BLaER1 (cell line): ENCODE results near the gene MALAT1.

Source experiments
- H3K27ac ChIP-seq: shearing (Covaris generic); formaldehyde crosslinking; 2 replicates; pipeline ENCODE4 v1.8.1; 2022
- H3K27me3 ChIP-seq: shearing (Covaris generic); formaldehyde crosslinking; 2 replicates; pipeline ENCODE4 v1.8.1; 2022
- H3K36me3 ChIP-seq: shearing (Covaris generic); formaldehyde crosslinking; 2 replicates; pipeline ENCODE4 v1.8.1; 2022
- H3K4me1 ChIP-seq: shearing (Covaris generic); formaldehyde crosslinking; 2 replicates; pipeline ENCODE4 v1.8.1; 2022
- H3K4me2 ChIP-seq: shearing (Covaris generic); formaldehyde crosslinking; 2 replicates; pipeline ENCODE4 v1.8.1; 2022
- H3K4me3 ChIP-seq: shearing (Covaris generic); formaldehyde crosslinking; 2 replicates; pipeline ENCODE4 v1.8.1; 2022
- H3K9ac ChIP-seq: shearing (Covaris generic); formaldehyde crosslinking; 2 replicates; pipeline ENCODE4 v1.8.1; 2022
- H3K9me3 ChIP-seq: shearing (Covaris generic); formaldehyde crosslinking; 2 replicates; pipeline ENCODE4 v1.8.1; 2022
- H4K20me1 ChIP-seq: shearing (Covaris generic); formaldehyde crosslinking; 2 replicates; pipeline ENCODE4 v1.8.1; 2022
- Cebpa-rat ChIP-seq: shearing (Covaris generic); IDR thresholded peaks from 2 replicates; pipeline ENCODE4 v1.8.1; 2022

Gene MALAT1

DNA sequence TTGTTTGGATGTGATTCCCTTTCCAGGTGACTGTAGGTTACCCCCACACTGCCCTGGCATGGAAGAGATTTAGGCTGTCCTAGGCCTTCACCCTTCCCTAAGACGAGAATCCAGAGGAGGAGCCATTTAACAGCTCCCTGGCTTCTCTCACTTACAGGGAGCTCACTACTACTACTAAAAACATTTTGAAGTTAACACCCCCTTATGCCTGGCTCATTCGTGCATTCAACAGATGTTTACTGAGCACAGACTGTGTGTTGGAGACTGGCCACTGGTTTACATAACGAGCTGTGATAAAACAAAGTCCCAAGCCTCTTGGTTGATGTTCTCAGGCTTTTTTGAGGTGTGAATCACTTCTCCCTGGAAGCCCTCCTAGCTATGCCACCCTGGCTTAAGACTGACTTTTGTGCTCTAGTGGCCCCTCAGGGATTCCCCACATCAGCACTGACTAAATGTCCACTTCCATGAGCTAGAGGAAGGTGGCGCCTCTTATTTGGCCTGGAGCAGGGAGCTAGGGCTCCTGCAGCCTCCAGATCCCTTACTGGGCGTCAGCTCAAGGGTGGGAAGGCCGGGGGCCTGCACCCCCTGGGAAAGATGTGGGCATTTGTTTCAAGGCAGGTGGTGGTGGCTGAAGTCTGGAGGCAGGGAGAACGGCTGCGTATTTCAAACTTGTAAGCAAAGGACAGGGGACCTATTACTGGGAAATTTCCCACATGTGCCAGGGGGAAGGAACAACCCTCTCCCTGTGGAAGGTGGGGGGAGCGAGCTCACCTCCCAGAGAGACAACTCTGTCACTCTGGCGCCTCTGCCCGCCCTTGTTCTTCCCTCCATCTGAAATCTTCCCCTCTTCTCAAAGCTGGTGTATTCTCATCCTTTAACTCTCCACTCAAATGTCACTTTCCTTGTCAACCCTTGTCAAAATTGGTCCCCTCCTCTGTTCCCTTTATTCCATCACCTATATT, 19.4 kb upstream of the MALAT1 start:
- peaks cover 51% of the 10 kb centered on the region for H3K4me1 ChIP-seq
- TF ChIP-seq Cebpa-rat = no peak
- H3K9me3 ChIP-seq = no peaks in the 10 kb centered on the region
- no peaks in the 10 kb centered on the region for H3K27me3 ChIP-seq
- H3K27ac ChIP-seq = peak overlapping the region; percentile 99
- no peaks in the 10 kb centered on the region for H4K20me1 ChIP-seq
- H3K36me3 ChIP-seq = no peaks in the 10 kb centered on the region
- H3K9ac ChIP-seq = peak overlapping the region; percentile 97
- H3K4me3 ChIP-seq = no peak overlapping the region
- H3K4me2 ChIP-seq = peak overlapping the region; percentile 97

DNA sequence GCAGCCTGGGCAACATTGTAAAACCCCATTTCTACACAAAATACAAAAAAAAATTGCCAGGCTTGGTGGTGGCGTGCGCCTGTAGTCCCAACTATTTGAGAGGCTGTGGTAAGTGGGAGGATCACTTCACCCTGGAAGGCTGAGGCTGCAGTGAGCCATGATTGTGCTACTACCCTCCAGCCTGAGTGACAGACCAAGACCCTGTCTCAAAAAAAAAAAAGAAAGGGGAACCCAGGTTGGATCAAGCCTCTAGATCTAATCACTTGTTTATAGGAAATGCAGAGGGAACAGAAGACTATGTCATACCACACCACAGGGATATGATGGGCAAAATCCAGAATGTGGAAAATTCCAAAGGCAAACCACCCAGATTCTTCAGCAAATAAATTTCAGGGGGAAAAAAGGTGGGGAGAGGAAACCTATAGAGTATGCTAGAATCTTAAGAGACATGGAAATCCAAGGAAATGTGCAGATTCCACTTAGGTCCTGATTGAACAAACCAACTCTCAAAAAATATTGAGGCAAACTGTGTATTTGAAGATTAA, 16.5 kb upstream of the MALAT1 start:
- no peaks in the 10 kb centered on the region for H3K36me3 ChIP-seq
- TF ChIP-seq Cebpa-rat = no peak
- H4K20me1 ChIP-seq = no peaks in the 10 kb centered on the region
- H3K27me3 ChIP-seq = no peaks in the 10 kb centered on the region
- H3K4me3 ChIP-seq = no peak overlapping the region
- no peaks in the 10 kb centered on the region for H3K9me3 ChIP-seq
- no peak overlapping the region for H3K9ac ChIP-seq
- H3K27ac ChIP-seq = no peak overlapping the region
- H3K4me2 ChIP-seq = no peak overlapping the region
- peaks cover 53% of the 10 kb centered on the region for H3K4me1 ChIP-seq

DNA sequence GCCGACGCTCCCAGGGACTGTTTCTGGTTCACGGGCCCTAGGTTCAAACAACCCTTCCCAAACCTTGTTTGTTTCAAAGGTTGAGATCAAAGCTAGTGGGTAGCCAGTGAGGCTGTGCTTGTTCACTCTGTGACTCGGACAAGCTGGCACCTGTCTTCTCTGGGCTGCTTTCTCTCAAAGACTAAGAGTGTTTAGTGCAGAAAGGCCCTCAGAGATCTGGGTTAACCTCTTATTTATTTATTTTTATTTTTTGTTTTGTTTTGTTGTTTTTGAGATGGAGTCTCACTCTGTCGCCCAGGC, 13.0 kb upstream of the MALAT1 start:
- Histone ChIP-seq H3K4me1 (peaks cover 63% of the 10 kb centered on the region), H3K4me3 (no peak overlapping the region), H3K27me3 (no peaks in the 10 kb centered on the region), H3K9me3 (no peaks in the 10 kb centered on the region), H3K27ac (peak overlapping the region; percentile 91), H3K4me2 (peak overlapping the region; percentile 92), H3K9ac (no peak overlapping the region), H3K36me3 (no peaks in the 10 kb centered on the region), H4K20me1 (no peaks in the 10 kb centered on the region)
- TF ChIP-seq Cebpa-rat = no peak

DNA sequence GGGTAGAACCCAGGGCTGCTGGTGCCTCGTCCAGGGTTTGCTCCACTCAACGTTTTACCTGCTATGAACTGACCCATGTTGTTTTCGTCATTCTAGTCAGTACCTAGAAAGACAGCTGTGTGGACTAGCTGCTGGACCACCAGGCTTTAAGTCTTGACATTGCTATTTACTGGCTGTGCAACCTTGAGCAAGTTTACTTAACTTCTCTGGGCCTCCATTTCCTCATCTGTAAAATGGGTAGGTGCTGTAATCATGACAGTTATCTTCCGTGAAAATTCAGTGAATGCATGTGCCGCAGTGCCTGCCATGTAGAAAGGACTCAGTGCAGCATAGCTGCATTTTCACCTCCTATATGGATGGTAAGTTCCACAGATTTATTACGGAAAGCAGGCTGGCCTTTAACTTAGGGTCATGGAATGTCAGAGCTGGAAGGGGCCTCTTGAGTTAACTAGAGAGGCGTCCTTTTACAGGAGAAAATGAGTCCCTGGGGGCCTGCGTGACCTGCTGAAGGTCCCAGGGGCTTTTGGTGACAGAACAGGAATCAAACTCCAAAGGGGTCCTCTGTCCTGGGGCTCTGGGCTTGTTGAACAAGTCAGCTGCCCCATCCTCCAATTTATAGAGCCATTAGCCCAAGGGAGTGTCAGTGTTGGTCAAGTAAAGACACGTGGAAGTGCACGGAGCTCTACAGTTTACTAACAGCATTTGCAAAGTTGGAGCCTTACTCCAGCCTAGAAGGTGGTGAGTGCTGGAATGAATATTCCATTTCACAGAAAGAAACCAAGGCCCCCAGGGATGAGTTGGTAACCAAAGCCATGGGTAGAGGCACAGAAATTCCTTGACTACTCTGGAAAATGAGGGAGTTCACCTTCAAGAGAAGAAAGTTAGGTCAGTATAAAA, 12.0 kb upstream of the MALAT1 start:
- H3K4me3 ChIP-seq = peak overlapping the region; percentile 52
- H3K4me2 ChIP-seq = peak overlapping the region; percentile 92
- peak overlapping the region; percentile 76 for H3K9ac ChIP-seq
- peak overlapping the region; percentile 91 for H3K27ac ChIP-seq
- peaks cover 68% of the 10 kb centered on the region for H3K4me1 ChIP-seq
- H4K20me1 ChIP-seq = no peaks in the 10 kb centered on the region
- TF ChIP-seq Cebpa-rat = no peak
- no peaks in the 10 kb centered on the region for H3K27me3 ChIP-seq
- H3K36me3 ChIP-seq = no peaks in the 10 kb centered on the region
- H3K9me3 ChIP-seq = no peaks in the 10 kb centered on the region

DNA sequence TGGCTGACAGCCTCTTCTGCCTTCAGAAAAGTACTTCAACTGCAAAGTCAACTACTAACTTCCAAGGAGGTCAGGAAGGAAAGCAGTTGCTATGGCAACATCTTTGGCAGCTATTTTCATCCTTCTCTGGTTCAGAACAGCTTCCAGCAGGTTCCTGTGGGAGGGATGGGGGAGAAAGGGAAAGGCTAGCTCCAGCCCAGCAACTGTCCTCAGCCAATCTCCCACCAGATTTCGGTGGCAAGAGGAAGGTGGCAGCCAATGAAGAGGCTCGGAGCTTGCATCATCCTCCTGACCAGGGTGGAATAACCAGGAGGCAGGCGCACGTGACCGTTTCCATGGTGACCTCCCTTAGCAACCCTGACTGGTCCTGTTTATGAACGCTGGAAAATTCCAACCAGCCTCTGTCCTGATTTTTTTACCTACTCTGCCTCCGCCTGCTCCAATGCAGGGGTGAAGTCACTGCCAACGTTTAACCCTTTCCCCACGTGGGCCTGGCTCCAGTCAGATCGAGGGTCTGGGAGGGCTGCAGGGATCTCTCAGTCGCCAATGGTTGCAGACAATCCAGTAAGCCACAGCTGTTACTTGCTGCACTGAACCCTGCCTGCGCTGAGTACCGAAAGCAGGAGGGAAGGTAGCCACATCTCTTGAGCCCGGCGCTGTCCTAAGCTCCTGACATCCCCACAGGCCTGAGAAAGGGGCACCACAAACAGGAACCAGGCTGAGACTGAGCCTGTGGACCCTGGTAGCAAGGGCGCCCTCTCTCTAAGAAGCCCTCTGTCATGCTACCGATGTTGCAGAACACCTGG, 11.2 kb upstream of the MALAT1 start:
- Histone ChIP-seq H3K9ac (peak overlapping the region; percentile 76), H3K9me3 (no peaks in the 10 kb centered on the region), H3K4me2 (peak overlapping the region; percentile 92), H3K27ac (peak overlapping the region; percentile 91), H3K36me3 (no peaks in the 10 kb centered on the region), H4K20me1 (no peaks in the 10 kb centered on the region), H3K4me1 (peaks cover 77% of the 10 kb centered on the region), H3K27me3 (no peaks in the 10 kb centered on the region), H3K4me3 (peak overlapping the region; percentile 52)
- peak; percentile 97 for TF ChIP-seq Cebpa-rat

DNA sequence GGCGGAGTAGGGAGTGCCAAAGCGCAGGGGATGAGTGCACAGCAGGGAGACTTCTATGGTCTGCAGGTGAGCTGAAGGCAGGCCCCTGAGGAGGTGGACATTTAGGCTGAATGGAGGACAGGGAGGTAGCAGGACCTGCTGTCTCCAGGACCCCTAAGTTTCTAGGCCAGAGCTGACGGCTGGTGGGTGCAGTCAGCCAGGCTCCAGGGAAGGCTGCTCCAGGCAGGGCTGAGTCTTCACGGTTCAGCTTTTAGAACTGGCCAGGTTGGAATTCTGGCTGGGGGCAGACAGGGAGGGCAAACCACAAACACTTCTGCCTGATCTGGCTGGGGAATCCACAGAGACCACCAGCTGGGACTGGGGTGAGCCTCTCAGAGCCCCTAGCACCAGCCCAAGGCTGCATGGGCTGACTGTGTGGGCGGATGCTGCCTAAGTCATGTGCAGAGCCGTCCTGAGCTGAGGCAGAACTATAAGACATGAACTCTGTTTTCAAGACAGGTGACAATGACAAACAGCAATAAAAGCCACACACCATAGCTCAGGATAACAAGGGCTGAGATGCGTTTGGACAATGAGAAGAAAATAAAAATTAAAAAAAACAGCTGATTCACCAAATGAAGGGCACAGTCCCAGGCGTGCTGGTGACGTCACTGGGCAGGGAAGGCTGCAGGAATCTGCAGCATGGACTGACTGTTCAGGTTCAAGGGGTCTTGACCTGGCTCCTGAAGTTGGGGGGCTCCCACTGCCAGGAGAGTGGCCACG, 10.4 kb upstream of the MALAT1 start:
- peak overlapping the region; percentile 91 for H3K27ac ChIP-seq
- peak overlapping the region; percentile 76 for H3K9ac ChIP-seq
- TF ChIP-seq Cebpa-rat = no peak
- H3K4me3 ChIP-seq = peak overlapping the region; percentile 49
- no peaks in the 10 kb centered on the region for H4K20me1 ChIP-seq
- peak overlapping the region; percentile 92 for H3K4me2 ChIP-seq
- peaks cover 84% of the 10 kb centered on the region for H3K4me1 ChIP-seq
- no peaks in the 10 kb centered on the region for H3K36me3 ChIP-seq
- H3K27me3 ChIP-seq = no peaks in the 10 kb centered on the region
- H3K9me3 ChIP-seq = no peaks in the 10 kb centered on the region

DNA sequence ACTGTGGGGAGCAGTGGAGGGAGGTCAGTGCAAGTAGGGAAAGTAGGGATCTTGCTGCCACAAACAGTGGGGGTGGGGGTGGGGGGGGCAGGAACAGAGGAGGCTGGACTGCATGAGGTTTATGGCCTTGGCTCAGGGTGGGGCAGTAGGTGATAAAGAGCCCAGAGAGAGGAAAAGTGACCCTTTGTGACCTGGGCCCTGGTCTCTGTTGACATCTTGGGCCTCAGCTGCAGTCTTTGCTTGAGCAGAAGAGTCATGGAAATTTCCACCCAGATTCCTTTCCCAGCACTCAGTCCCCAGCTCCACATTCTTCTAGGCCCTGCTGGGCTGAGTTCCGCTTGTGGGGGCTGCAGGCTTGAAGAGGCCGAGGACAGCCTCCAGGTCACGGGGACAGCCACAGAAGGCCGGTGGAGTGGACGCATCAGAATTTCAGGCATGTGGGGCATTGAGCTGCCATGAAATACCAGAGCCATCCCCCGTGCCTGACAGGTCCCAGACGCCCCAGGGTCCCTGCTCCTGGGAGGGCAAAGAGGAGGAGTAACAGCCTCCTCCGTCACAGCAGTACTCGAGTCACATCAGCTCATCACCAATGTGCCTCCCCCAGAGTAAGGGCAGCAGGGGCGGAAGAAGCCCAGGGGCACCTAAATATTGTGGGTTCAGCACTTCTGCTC, 9.7 kb upstream of the MALAT1 start:
- no peak for TF ChIP-seq Cebpa-rat
- Histone ChIP-seq H3K4me3 (no peak overlapping the region; the same call in 1 of the 2 replicates), H3K27ac (peak overlapping the region; percentile 91), H3K4me2 (peak overlapping the region; percentile 92), H3K9ac (peak overlapping the region; percentile 76), H3K36me3 (no peaks in the 10 kb centered on the region), H4K20me1 (no peaks in the 10 kb centered on the region), H3K9me3 (no peaks in the 10 kb centered on the region), H3K27me3 (no peaks in the 10 kb centered on the region), H3K4me1 (peaks cover 92% of the 10 kb centered on the region)

DNA sequence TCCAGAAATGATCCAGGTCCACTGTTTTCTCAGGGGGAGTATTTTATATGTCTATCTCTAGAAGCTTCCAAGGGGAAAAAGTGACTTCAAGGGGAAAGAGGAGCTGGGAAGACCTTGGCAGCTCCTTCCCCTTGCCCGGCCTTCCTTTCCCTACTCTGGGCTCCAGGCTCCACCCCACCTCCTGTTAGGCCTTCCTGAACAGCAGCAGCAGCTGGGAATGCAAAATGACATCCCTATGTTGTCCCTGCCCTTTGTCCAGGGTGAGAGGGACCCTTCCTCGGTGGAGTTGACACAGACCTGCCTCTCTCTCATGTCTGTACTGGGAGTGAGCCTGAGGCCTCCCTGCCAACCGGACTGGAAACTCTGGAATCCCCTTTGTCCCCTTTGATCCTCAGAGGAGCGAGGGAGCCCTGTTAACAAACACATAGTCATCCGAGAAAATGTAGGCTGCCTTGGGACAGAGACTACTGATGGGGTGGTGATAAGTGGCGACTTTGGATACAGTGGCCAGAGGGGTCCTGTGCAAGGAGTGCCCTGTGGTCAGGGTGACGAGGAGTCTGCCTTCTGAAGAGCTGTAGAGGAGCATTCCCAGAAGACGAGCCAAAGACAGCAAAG, 9.0 kb upstream of the MALAT1 start:
- H3K36me3 ChIP-seq = no peaks in the 10 kb centered on the region
- H3K4me3 ChIP-seq = no peak overlapping the region
- H3K9me3 ChIP-seq = no peaks in the 10 kb centered on the region
- peak overlapping the region; percentile 92 for H3K4me2 ChIP-seq
- no peaks in the 10 kb centered on the region for H4K20me1 ChIP-seq
- H3K27me3 ChIP-seq = no peaks in the 10 kb centered on the region
- peak overlapping the region; percentile 76 for H3K9ac ChIP-seq
- H3K4me1 ChIP-seq = peaks cover 98% of the 10 kb centered on the region
- TF ChIP-seq Cebpa-rat = no peak
- H3K27ac ChIP-seq = peak overlapping the region; percentile 91
